Panc1 (cell line): Measurements from ENCODE around the gene FGF23. TPM values are rescaled to one million over a fixed set of nuclear protein-coding genes. Genes with fewer than 3 reads are reported as not detected.

ENCODE experiments used
- ATAC-seq: fragments of 200-7000 bp; cut with Tn5 transposase; 2 replicates; pipeline ENCODE4 v1.9.1; 2020; ENCODE audit warnings: mild to moderate bottlenecking, moderate library complexity
- BruUV-seq: library from RNA; stranded (reverse); fragments of 400-500 nt; replicated peaks from 2 replicates; lab custom pipeline; 2021; lab: Mats Ljungman, UMichigan
- CTCF ChIA-PET: fragments of 300-600 bp; sonication (Branson Sonifier 250); formaldehyde crosslinking; loops from one replicate; lab custom pipeline; 2022; ENCODE audit warnings: antibody characterized with exemption; lab: Charles Lee
- POLR2A ChIA-PET: fragments of 300-600 bp; sonication (Branson Sonifier 250); formaldehyde crosslinking; loops from one replicate; lab custom pipeline; 2022; ENCODE audit warnings: antibody characterized with exemption; lab: Charles Lee
- DNase-seq: peaks from one replicate; pipeline ENCODE4 v3.0.0-alpha.2; 2010; ENCODE audit warnings: low read depth, low spot score
- H3K27ac ChIP-seq: 2 replicates; pipeline ENCODE4 v1.5.1; 2011; ENCODE audit warnings: mild to moderate bottlenecking, low read length, inconsistent platforms
- H3K27me3 ChIP-seq: fragments of 200-500 bp; sonication (Bioruptor generic); 2 replicates; pipeline ENCODE4 v1.6.0; 2014; ENCODE audit warnings: low read length, inconsistent platforms; ENCODE audit not compliant: control insufficient read depth, insufficient read depth
- H3K36me3 ChIP-seq: fragments of 200-500 bp; sonication (Bioruptor generic); 2 replicates; pipeline ENCODE4 v1.5.1; 2014; ENCODE audit warnings: inconsistent platforms, mild to moderate bottlenecking, low read length, moderate library complexity; ENCODE audit not compliant: control insufficient read depth, insufficient read depth
- H3K4me1 ChIP-seq: 2 replicates; pipeline ENCODE4 v1.5.1; 2011; ENCODE audit warnings: inconsistent platforms, mild to moderate bottlenecking, low read length, moderate library complexity; ENCODE audit not compliant: control insufficient read depth, insufficient read depth
- H3K4me3 ChIP-seq, 2 experiments: 2 replicates each; pipeline ENCODE4 v1.5.1; 2011 to 2012; ENCODE audit warnings: low read depth in 2 of 2, low read length in 2 of 2, mild to moderate bottlenecking in 2 of 2, inconsistent platforms in 1 of 2, moderate library complexity in 1 of 2
- H3K9me3 ChIP-seq: fragments of 200-500 bp; sonication (Bioruptor generic); 2 replicates; pipeline ENCODE4 v1.5.1; 2014; ENCODE audit warnings: low read depth, mild to moderate bottlenecking, inconsistent platforms, low read length, moderate library complexity; ENCODE audit not compliant: control insufficient read depth, insufficient read depth
- POLR2AphosphoS5 ChIP-seq: IDR thresholded peaks from 2 replicates; pipeline ENCODE4 v1.6.1; 2012; ENCODE audit warnings: mild to moderate bottlenecking, low read depth, low read length, moderate library complexity
- SIN3A ChIP-seq: IDR thresholded peaks from 2 replicates; pipeline ENCODE4 v1.6.1; 2012; ENCODE audit warnings: low read depth, mild to moderate bottlenecking, low read length, moderate library complexity, borderline replicate concordance; ENCODE audit not compliant: insufficient read depth
- TCF7L2 ChIP-seq: IDR thresholded peaks from 2 replicates; pipeline ENCODE4 v1.6.1; 2011; ENCODE audit warnings: mild to moderate bottlenecking, low read depth, low read length, inconsistent platforms
- in situ Hi-C: cut with HindIII; loops from 2 replicates; pipeline ENCODE4 v1.10.0; 2016; ENCODE audit warnings: low sequenced_read_pairs, low pct_unique_long_range_greater_than_20kb
- intact Hi-C: fragments of 100-400 bp; cut with micrococcal nuclease; formaldehyde crosslinking; loops from one replicate; pipeline ENCODE4 v1.10.0; 2022; ENCODE audit not compliant: unreplicated experiment
- total RNA-seq: library from RNA; stranded (reverse); gene quantifications from one replicate; pipeline ENCODE4 v1.2.1, GENCODE V29; 2021; ENCODE audit not compliant: unreplicated experiment
- TF ChIP-seq, protein P1 (sequence below), 2 experiments: IDR thresholded peaks; 2 replicates each; pipeline ENCODE4 v1.6.1; 2011 to 2012; ENCODE audit warnings: low read depth in 2 of 2, control low read depth in 1 of 2, low read length in 1 of 2, mild to moderate bottlenecking in 1 of 2, moderate library complexity in 1 of 2; ENCODE audit not compliant: insufficient read depth in 1 of 2
- TF ChIP-seq, protein P2 (sequence below): fragments of 450-650 bp; IDR thresholded peaks from 2 replicates; pipeline ENCODE4 v1.5.1; 2017; ENCODE audit warnings: mild to moderate bottlenecking

Gene FGF23
- total RNA-seq, 1 experiment from 2014 or later, result not detected

DNA sequence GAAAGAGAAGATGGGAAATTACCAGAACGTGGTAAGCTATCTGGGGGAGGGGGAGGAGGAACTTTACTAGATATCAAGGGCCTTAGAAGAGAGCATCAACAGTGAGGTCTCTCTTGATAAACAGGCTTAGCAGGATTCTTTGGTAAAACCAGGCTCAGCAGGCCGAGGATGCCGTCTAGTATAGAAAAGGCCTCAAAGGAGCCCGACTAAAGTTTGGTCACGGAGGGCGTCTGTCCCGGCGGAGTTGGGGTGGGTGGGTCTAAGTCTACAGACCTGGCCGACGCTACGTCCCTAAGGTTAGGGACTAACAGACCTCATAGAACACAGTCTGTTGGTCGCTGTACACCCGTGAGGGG lies 59.0 kb downstream of the FGF23 start:
- Histone ChIP-seq H3K4me1 (no peaks in the 10 kb centered on the region), H3K36me3 (peaks cover 2% of the 10 kb centered on the region; the same call in 1 of the 2 replicates), H3K9me3 (no peaks in the 10 kb centered on the region), H3K27ac (peak overlapping the region; percentile 89), H3K27me3 (no peaks in the 10 kb centered on the region), H3K4me3 (peak overlapping the region; percentile 64 to 97)
- no peak for TF ChIP-seq TCF7L2
- no peak for TF ChIP-seq POLR2AphosphoS5
- TF ChIP-seq, protein P1, sequence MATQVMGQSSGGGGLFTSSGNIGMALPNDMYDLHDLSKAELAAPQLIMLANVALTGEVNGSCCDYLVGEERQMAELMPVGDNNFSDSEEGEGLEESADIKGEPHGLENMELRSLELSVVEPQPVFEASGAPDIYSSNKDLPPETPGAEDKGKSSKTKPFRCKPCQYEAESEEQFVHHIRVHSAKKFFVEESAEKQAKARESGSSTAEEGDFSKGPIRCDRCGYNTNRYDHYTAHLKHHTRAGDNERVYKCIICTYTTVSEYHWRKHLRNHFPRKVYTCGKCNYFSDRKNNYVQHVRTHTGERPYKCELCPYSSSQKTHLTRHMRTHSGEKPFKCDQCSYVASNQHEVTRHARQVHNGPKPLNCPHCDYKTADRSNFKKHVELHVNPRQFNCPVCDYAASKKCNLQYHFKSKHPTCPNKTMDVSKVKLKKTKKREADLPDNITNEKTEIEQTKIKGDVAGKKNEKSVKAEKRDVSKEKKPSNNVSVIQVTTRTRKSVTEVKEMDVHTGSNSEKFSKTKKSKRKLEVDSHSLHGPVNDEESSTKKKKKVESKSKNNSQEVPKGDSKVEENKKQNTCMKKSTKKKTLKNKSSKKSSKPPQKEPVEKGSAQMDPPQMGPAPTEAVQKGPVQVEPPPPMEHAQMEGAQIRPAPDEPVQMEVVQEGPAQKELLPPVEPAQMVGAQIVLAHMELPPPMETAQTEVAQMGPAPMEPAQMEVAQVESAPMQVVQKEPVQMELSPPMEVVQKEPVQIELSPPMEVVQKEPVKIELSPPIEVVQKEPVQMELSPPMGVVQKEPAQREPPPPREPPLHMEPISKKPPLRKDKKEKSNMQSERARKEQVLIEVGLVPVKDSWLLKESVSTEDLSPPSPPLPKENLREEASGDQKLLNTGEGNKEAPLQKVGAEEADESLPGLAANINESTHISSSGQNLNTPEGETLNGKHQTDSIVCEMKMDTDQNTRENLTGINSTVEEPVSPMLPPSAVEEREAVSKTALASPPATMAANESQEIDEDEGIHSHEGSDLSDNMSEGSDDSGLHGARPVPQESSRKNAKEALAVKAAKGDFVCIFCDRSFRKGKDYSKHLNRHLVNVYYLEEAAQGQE (IDR thresholded peaks at IDR 0.05; ENCODE audit: insufficient read depth in 1 of 2, low read depth in 2 of 2, low read length in 1 of 2), result no peak
- TF ChIP-seq, protein P2, sequence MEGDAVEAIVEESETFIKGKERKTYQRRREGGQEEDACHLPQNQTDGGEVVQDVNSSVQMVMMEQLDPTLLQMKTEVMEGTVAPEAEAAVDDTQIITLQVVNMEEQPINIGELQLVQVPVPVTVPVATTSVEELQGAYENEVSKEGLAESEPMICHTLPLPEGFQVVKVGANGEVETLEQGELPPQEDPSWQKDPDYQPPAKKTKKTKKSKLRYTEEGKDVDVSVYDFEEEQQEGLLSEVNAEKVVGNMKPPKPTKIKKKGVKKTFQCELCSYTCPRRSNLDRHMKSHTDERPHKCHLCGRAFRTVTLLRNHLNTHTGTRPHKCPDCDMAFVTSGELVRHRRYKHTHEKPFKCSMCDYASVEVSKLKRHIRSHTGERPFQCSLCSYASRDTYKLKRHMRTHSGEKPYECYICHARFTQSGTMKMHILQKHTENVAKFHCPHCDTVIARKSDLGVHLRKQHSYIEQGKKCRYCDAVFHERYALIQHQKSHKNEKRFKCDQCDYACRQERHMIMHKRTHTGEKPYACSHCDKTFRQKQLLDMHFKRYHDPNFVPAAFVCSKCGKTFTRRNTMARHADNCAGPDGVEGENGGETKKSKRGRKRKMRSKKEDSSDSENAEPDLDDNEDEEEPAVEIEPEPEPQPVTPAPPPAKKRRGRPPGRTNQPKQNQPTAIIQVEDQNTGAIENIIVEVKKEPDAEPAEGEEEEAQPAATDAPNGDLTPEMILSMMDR, result no peak
- TF ChIP-seq SIN3A, result no peak
- in situ Hi-C loops, result no loop called here
- ATAC-seq (peak; percentile 78), DNase-seq (peak; percentile 7)
- intact Hi-C loops, result no loop called here
- ChIA-PET POLR2A (no interaction called here), CTCF (no interaction called here)
- BruUV-seq, result TSS peak; percentile 99

Other genes starting within 250 kb of the FGF23 start
- 1.5 TPM for gene CCND2, start 106.0 kb downstream of the FGF23 start, total RNA-seq
- 17.4 TPM for gene TIGAR, start 58.5 kb downstream of the FGF23 start, total RNA-seq
- gene FGF6, start 66.1 kb upstream of the FGF23 start, total RNA-seq, result not detected
- gene RAD51AP1, start 159.2 kb upstream of the FGF23 start, total RNA-seq, result 18.1 TPM
- gene DYRK4, start 182.5 kb upstream of the FGF23 start, total RNA-seq, result 13.3 TPM